HS-5 (cell line): ENCODE results near the gene KRT17.
"Not testable (repeated sequence)": the region's sequence is repeated elsewhere in the genome, so short reads cannot be mapped to it uniquely, and the experiment has no call there.

Source experiments
- DNase-seq: peaks from one replicate; pipeline ENCODE4 v3.0.0-alpha.2; 2012; ENCODE audit warnings: low read depth

Gene KRT17

GRCh38 chr17:41633556-41634199 is 9.3 kb upstream of the KRT17 start:
- DNase-seq = no peak

DNA sequence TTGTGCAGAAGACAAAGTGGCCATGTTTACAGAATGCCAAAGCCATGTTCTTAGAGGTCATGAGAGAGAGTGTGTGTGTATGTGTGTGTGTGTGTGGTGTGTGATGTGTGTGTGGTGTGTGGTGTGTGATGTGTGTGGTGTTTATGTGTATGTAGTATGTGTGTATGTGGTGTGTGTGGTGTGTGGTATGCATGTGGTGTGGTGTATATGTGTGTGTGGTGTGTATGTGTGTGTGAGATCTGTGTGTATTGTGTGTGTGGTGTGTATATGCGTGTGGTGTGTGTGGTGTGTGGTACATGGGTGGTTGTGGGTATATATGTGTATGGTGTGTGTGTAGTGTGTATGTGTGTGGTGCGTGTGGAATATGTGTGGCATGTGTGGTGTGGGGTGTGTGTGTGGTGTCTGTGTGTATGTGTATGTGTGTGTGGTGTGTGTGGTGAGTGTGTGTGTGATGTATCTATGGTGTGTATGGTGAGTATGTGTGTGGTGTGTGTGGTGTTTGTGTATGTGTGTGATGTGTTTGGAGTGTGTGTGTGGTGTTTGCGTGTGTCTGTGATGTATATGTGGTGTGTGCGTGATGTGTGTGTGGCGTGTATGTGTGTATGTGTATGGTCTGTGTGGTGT is 8.2 kb upstream of the KRT17 start:
- DNase-seq = no peak

DNA sequence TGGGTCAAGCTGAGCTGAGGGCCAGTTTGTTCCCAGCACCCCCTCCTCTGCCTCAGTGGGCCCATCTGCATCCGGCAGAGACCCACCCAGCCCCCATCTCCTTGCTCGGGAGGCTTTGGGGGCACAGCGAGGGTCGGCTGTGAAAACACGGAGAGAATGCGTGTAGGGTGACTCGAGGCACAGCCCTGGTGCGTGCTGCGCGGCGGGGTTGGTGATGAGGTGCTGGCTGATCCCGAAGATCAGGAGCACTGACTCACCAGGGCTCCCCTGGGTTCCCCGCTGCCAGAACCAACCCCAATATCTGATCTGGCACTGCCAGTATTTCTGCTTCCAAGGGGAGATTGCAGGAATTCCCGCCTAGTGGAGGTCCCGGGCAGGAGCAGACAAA is 7.5 kb upstream of the KRT17 start:
- no peak for DNase-seq

DNA sequence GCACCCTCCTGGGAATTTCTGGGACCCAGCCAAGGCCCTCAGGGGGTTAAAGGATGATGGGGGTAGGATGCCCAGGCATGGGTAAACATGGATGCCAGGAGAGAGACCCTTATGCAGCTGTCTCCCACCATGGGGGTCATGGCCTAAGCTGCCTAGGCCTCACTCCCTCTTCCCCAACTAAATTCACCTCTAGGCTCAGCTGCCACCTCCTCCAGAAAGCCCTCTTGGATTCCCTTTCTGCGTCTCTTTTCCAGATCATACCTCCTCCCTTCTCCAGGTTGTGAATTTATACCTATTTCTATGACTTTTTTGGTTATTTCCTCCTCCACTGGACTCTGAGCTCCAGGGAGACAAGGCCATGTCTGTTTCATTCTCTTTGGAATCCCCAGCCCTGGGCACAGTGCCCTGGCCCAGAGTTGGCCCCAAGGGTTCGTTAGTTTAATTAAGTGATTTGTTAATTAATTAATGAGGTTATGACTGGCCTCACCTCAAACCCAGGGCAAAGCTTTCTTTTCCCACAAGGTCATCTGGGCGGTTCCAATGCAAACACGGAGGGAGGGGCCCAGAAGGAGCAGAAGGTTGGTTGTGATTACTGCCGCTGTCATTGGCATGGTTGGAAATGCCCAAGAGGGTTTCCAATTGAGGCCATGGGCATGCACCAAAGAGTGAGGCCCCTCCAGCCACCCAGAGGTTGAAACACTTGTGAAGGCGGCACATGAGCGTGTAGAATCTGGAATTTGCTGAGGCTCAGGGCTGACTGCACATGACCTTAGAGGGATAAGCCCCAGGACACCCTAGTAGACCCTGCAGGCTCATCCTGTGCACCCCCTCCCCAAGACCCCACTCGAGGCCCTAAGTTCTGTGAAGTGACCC is 6.9 kb upstream of the KRT17 start:
- no peak for DNase-seq

DNA sequence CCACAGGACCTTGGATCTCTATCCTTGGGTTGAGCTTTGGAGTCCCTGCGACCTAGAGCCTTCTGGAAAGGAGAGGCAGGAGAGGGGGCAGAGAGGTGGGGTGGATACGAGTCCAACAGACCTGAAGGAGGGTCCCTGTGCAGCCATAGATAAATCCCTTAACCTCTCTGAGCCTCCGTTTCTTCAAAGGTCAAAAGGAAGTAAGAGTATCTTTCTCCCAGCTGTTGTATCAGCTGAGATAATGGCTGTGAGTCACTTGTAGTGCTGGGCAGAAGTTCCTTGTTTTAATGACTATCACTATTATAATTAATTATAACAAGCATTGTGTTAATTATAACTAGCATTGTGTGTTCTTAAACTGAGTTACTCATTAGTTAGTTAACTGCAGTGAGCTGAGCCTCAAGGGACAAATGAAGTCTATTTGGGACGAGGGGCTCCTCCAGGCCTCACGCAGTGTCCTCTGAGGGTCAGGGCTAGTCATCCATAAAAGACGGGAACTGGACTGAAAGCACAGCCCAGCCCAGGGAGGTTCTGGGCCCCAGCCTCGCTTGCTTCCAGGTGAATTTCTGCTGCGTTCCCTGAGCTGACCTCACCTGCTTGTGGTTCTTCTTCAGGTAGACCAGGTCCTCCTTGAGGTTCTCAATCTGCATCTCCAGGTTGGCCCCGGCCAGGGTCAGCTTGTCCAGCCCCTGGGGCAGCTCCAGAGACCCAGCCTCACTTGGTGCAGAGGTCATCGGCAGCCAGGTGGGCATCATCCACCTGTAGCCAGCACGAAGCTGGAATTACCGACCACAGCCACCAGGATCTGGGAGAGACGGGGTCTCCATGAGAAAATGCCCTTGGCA is 5.7 kb upstream of the KRT17 start:
- DNase-seq = no peak

- DNase-seq = no peak
Observed at GRCh38 chr17:41629316-41629715, 4.9 kb upstream of the KRT17 start.

DNA sequence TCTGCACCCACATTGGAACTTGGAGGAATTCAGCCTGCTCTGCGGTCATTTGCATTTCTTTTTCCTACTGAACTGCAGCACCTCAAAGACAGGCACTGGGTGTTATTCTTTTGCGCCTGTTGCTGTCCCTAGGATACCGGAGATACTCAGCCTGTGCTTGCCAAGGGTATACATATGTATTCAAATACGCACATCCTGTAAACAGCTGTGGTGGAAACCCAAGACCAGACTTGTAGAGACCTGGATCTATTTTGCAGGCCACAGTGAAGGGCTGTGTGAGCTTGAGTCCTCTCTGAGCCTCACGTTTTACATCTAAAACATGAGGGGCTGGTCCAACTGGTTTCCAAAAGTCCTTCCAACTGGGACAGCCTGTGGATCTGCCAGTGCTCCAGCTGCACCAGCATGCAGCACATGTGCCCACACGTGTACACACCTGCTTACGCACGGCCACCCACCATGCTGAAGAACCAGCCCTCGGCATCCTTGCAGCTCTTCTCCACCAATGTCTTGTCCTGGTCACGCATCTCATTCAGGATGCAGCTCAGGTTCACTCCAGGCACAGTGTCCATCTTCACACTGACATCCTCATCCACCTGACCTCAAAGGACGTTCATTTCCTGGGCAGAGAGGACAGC is 4.4 kb upstream of the KRT17 start:
- not testable (repeated sequence) for DNase-seq

- DNase-seq = not testable (repeated sequence)
Observed at GRCh38 chr17:41628073-41628370, 3.6 kb upstream of the KRT17 start.

- DNase-seq = no peak
Observed at GRCh38 chr17:41627316-41628072, 3.1 kb upstream of the KRT17 start.

- not testable (repeated sequence) for DNase-seq
Observed at GRCh38 chr17:41626914-41627295, 2.5 kb upstream of the KRT17 start.

GRCh38 chr17:41626028-41626913 is 1.9 kb upstream of the KRT17 start:
- DNase-seq = not testable (repeated sequence)

- DNase-seq = no peak
Observed at GRCh38 chr17:41625602-41626001, 1.2 kb upstream of the KRT17 start.

- not testable (repeated sequence) for DNase-seq
Observed at GRCh38 chr17:41623184-41623861, 1.1 kb downstream of the KRT17 start.

- not testable (repeated sequence) for DNase-seq
Observed at GRCh38 chr17:41622340-41623183, 1.8 kb downstream of the KRT17 start.

- DNase-seq = no peak
Observed at GRCh38 chr17:41621916-41622315, 2.5 kb downstream of the KRT17 start.

- not testable (repeated sequence) for DNase-seq
Observed at GRCh38 chr17:41621435-41621817, 2.9 kb downstream of the KRT17 start.

- DNase-seq = no peak
Observed at GRCh38 chr17:41620583-41621434, 3.6 kb downstream of the KRT17 start.
